GM19468 (cell line): ENCODE data around the gene HDAC9.
"Not testable (repeated sequence)": the region's sequence is repeated elsewhere in the genome, so short reads cannot be mapped to it uniquely, and the experiment has no call there.

Source experiments
- ATAC-seq: cut with Tn5 transposase; IDR thresholded peaks from one replicate; pipeline ENCODE4 v1.9.1; 2021; ENCODE audit warnings: mild to moderate bottlenecking, moderate library complexity, moderate number of reproducible peaks; ENCODE audit not compliant: unreplicated experiment; ENCODE audit errors: extremely low read depth

The HDAC9 gene

GRCh38 chr7:18694911-18695310 is 199.4 kb downstream of the HDAC9 start:
- no peak for ATAC-seq

DNA sequence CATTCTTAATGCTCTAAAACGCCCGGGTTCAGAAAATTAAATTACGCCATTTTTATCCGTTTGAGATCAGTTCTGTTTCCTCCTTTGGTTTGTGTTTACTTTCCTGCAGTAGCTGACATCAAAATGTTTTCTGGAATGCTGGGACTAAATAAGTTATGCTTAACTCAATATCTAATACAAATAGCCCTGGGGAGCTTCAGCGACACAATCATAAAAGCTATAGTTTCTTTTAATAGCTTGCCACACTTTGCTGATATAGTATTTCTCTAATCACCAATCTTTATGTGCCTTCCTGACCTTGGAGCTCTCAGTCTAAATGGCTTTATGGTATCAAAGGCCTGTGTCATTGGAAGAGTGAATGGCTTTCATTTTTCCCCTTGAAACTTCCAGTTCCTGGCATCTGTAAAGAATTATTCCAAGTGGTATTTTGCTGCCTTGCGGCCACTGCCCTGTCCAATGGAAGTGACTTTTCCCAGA is 202.7 kb downstream of the HDAC9 start:
- ATAC-seq = no peak

GRCh38 chr7:18700147-18700546 is 204.6 kb downstream of the HDAC9 start:
- ATAC-seq = no peak

- no peak for ATAC-seq
Measured at GRCh38 chr7:18702071-18702829, 206.7 kb downstream of the HDAC9 start.

GRCh38 chr7:18703685-18704084 is 208.1 kb downstream of the HDAC9 start:
- ATAC-seq = no peak

- ATAC-seq = no peak
Measured at GRCh38 chr7:18706670-18707069, 211.1 kb downstream of the HDAC9 start.

DNA sequence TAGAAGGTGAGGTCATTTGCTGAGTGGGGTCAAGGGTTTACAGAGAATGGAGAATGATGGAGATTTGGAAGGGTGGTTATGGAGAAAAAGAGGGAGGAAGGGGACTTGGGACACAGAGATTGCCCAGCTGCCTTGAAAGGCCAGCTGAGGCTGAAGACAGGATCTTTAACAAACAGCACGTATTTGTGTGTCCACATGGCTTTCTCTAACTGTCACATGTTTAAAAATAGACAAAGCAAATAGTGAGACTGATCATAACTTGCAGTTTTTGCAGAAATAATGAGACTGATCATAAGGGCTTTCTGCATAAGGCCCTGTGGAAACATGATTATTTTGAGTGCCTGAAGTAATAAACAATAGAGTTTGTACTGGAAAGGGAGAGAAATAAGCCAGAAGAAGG is 212.7 kb downstream of the HDAC9 start:
- ATAC-seq = no peak

GRCh38 chr7:18715988-18716387 is 220.4 kb downstream of the HDAC9 start:
- no peak for ATAC-seq

- no peak for ATAC-seq
Measured at GRCh38 chr7:18721429-18721828, 225.9 kb downstream of the HDAC9 start.

DNA sequence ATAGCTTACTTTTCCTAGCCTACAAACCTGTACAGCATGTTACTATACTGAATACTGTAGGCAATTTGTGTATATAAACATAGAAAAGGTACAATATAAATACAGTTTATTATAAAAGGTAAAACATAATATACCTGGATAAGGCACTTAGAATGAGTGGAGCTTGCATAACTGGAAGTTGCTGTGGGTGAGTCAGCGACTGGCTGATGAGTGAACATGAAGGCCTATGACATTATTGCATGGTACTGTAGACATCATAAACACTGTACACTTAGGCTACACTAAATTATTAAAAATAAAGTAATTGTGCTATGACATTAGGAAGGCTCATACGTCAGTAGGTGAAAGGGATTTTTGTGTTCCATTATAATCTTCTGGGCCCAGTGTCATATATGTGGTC is 228.8 kb downstream of the HDAC9 start:
- ATAC-seq = no peak

DNA sequence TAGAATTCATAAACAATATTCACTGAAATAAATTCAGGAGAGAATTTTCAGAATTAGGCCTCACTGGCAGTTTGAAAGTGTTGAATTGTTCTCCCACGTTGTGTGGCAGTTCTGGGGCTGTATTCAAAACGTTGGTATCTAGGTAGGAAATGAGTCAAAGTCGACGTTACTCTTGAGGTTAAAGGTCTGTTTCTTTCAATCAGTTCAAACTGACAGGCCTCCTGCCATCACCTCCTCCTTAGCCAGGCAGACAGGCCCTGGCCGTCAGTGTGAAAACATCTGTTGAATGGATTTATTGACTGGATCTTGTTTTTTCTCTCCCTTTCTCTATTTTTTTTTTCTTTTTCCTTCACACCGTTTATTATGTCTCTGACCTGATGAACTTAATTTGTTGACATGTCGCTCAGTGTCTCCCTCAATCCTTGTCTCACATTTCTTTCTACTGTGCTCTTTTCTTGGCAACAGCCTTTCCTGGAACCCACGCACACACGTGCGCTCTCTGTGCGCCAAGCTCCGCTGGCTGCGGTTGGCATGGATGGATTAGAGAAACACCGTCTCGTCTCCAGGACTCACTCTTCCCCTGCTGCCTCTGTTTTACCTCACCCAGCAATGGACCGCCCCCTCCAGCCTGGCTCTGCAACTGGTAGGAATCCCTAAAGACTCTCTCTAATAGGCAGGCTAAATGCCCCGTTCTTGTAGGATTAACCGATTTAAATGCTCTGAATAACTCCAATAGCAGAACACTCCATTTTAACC is 231.7 kb downstream of the HDAC9 start:
- ATAC-seq = no peak

- ATAC-seq = not testable (repeated sequence)
Measured at GRCh38 chr7:18736012-18736411, 240.5 kb downstream of the HDAC9 start.

DNA sequence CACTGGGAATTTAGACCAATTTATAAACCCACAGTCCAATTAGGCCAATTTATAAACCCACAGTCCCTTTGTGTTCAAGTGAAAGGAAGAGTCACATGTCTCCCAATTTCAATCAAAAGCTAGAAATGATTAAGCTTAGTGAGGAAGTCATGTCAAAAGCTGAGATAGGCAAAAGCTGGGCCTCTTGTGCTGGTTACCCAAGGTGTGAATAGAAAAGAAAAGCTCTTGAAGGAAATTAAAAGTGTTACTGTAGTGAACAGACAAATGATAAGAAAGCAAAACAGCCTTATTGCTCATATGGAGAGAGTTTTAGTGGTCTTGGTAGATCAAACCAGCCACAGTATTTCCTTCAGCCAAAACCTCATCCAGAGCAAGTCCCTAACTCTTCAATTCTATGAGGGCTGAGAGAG is 245.0 kb downstream of the HDAC9 start:
- no peak for ATAC-seq

GRCh38 chr7:18753972-18754610 is 258.5 kb downstream of the HDAC9 start:
- no peak for ATAC-seq

- no peak for ATAC-seq
Measured at GRCh38 chr7:18754766-18755165, 259.2 kb downstream of the HDAC9 start.

DNA sequence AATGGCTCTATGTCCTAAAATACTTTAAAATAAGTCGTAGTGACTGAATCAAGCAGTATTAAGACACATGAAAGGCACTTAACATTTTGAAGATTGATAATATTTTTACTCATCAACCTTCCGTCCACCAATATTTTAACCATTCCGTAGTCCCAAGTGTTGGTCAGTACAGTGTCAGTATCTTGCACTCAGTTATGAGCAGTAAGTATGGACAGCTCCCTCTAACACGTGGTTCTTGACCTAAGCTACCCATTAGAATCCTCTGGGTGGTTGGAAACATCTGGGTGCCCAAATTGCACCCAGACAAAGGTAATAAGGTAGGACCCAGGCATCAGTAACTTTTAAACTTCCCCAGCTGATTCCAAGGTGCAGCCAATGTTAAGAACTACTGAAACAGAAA is 260.2 kb downstream of the HDAC9 start:
- no peak for ATAC-seq

DNA sequence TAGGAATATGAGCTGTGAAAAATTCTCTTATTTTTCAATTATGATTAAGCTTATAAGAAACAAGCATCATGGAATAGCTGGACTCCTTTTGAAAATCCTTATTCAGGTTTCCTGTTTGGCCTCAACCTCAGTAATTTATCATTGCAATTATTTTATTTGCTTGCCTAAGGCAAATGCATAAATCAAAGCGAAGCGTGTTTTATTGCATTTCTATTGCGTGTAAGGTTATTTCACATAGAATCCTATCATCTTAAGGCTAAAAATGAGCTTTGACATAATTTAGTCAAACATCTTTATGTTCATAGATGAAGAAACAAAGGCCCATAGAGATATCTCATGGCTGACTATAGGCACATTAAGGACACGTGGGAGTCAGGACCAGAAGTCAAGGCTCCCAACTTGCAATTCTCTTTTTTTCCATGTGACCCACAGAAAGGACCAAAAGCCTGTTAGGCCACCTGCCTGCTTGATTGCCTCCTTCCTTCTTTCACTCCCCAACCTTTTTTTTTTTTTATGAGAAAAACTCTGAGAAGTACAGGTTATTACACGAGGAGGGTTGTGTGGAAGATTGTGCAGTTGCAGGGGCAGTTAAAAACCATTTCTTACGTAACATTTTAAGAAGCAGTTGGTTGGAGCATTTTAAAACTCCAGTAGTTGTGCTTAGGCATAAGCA is 261.0 kb downstream of the HDAC9 start:
- no peak for ATAC-seq

GRCh38 chr7:18760046-18760445 is 264.5 kb downstream of the HDAC9 start:
- no peak for ATAC-seq

DNA sequence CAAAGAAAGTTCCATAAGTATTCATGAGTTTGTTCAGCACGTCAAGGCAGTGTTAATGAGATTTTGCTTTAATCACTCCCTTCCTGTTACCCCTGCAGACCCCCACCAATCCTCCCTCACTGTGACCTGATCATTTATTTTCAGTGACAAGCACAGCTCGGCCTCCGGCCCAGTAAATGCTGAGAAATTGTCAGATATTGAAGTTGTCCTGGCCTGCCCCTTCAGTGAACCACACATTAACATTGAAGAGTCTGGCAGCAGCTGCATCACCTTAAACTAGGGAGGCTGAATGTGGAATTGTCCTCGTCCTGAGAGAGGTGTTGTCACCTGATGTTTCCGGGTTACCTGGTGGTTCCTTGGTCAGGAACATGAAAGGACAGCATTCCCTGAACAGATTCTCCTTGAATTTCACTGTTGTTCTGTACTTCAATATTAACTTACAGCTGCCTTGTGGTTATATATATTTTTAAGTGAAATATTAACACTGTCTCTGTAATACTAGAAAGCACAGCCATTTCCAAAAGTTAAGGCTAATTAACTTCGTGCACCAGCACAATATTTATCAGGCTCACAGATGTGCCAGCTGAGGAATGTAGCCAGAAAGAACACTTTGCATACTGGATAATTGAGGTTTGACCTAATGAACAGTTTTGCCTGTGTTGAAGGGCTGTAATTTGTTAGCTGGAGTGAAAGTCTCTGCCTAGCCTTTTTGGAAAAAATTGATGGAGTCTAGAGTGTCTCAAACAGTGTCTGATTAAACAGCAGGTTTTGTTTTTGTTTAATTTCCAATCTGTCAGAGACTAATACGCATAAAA is 265.3 kb downstream of the HDAC9 start:
- no peak for ATAC-seq

DNA sequence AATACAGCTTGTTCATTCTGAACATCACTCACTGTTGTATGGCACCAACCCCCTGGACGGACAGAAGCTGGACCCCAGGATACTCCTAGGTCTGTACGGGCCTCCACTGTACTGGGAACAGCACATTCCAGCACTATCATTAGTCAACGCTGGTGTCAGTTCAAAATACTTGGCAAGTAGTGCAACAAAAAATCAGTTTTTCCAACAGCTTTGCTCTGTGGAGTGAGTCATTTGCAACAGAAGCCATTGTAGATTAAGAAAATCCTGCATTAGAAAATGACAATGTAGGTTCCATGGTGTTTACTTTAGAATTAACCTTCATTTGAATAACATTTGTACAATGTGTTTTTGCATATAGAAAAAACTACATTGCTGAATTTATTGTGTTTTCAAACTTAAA is 266.6 kb downstream of the HDAC9 start:
- ATAC-seq = no peak
